GM18858 (cell line): ENCODE results near the gene ZNF549.
A peak's percentile ranks its signal among the peaks of the same experiment; 100 is the strongest.

Experiments used
- ATAC-seq: cut with Tn5 transposase; IDR thresholded peaks from one replicate; pipeline ENCODE4 v1.9.1; 2021; ENCODE audit not compliant: unreplicated experiment

Gene ZNF549

GRCh38 chr19:57566396-57567265 is 39.5 kb downstream of the ZNF549 start:
- ATAC-seq: no peak

DNA sequence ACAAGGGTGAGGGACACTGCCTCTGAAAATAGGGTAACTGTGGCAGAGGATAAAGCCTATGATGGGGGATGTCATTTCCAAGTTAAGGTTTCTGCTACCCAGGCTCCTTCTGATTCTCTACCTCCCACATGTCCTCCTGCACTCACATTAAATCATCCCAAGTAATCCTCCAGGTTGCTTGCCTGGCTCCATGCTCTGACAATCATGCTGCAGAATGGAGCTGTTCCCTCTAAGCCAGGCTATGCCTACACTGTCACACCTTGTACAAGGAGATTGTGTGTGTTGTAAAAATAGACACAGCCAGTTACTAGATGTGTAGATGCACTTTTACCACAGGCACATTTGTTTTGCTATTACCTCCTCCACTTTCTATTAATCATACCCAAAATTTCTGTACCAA is 43.6 kb downstream of the ZNF549 start:
- ATAC-seq: no peak

- ATAC-seq: no peak
These were observed 45.3 kb downstream of the ZNF549 start for GRCh38 chr19:57572415-57572947.

DNA sequence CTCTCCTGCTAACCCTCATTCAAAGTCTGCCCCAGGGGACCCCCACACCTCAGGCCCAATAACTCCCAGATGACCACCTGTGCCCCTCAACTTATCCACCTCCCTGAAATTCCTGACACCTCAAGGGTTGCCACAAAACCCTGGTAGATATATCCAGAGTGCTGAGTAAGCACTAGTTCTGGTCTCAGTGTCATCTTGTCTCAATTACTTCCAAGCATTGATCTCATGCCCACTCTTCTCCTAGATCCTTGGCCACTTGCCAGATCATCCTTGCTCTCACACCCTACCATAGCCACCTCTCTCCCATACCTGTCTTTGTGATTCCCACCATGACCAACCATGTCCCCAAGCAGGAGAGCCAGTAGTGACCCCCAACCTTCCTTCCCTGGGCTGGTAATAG is 49.5 kb downstream of the ZNF549 start:
- ATAC-seq: no peak

DNA sequence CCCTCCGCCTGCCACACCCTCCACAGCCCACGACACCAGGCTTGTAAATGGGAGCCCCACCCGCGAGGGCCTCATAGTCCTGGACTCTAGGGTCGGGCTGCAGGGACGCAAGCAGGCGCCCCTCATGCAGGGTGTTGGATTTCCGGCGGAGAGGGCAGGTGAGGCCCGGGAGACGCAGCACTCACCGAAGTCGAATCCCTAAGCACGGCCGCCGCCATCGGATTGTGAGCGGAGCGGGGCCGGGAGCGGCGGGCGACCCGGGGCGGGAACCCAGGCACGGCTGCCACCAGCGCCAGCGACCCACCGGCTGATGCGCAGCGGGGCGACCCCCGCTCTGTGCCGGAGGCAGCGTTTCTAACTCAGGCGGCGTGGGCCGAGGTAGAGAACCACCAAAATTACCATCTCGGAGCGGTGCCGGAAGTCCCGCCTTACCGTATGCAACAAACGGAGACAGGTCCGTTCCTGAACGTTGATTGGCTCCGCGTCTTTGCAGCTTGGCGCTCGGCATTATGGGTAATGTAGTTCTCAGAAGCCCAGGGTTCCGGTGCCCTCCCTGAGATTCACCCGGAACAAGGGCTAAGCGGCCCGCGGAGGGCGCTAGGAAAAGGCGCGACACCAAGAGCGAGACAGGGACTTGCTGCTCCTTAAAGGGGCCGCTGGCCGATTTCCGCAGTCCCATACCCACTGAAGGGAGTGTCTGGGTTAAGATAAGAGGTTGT is 51.5 kb downstream of the ZNF549 start, which contains the start of gene ZNF416:
TSS of gene ZNF416 (minus strand) at position 425 of the 719 bp plus-strand sequence. CDS start at position 218, 207 bp downstream.
- peak; percentile 74 for ATAC-seq

- no peak for ATAC-seq
These were observed 56.0 kb downstream of the ZNF549 start for GRCh38 chr19:57583104-57583520.

GRCh38 chr19:57583521-57584416 is 56.6 kb downstream of the ZNF549 start, which contains the start of gene ZIK1:
Gene ZIK1, plus strand, starts transcription at chr19:57584145. Its CDS starts 212 bp downstream, at chr19:57584357.
- peak; percentile 73 for ATAC-seq

DNA sequence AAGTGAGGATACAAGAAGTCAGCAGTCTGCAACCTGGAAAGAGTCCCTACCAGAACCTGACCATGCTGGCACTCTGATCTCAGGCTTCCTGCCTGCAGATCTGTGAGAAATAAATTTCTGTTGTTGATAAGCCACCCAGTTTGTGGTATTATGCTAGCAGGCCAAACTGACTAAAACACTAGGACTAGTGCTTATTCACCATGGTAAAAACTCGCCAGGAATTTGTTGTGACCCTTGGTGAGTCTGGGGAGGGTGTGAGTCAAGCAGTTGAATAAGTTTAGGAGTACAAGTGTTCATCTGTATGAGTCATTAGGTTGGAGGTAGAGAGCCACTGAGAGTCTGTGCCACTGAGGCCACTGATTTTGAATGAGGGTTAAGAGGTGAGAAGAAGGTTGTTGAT is 60.4 kb downstream of the ZNF549 start:
- no peak for ATAC-seq

DNA sequence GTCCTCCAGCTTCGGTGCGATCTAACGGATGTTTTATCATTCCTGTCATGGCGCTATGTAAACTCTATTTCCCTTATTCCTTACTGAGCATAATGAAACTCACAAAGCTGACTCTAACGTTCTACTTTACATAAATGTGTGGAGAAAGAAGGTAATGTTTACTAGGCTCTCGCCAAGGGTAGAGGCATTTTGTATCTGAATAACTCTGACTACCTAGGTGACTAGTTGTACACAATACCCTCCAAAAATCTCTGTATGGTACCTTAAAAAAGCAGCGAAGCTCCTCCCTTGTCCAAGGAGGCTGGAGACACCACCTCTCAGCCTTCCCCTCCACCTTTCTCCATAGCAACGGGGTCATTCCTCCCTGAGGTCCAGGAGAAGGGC is 72.2 kb downstream of the ZNF549 start:
- no peak for ATAC-seq

GRCh38 chr19:57599761-57600383 is 72.7 kb downstream of the ZNF549 start, which contains the start of gene ZNF530:
Gene ZNF530, plus strand, starts transcription at chr19:57599885. Its CDS starts 4,461 bp downstream, at chr19:57604346.
- peak; percentile 73 for ATAC-seq

- ATAC-seq: no peak
These were observed 79.8 kb downstream of the ZNF549 start for GRCh38 chr19:57606931-57607330.
